Measurements from ENCODE around the gene TOPBP1. TPM values are rescaled to one million over a fixed set of nuclear protein-coding genes. Genes with fewer than 3 reads are reported as not detected.

The TOPBP1 gene
- total and polyA plus RNA-seq, 2 experiments from 2014 or later, result 20.5 to 23.4 TPM

DNA sequence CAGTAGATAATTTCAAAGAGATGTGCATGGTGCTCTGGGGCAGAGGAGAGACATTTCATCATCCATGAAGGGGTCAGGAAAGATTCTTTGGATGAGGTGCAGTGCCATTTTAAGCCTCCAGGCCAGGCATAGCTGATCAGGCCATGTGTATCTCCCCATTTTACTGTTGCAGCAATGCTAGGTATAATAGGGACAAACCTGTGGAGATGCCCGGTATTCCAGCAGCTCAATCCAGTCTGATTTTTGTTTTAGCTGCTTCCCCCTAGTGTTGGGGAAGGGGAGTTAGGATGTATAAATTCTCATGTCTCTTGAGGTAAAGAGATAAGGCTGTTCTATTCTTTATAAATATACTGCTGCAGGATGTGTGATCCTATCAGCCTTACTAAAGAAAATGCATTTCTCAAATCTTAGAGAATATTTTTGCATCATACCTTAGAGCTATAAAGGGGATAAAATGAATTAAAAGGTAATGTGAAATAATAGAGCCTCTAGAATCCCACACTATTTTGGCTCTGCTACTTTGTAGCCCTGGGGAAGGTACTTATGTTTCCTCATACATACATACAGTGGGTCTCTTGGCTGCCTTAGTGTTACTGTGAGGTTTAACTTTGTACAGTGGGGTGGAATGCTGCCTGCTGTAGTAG is 83.1 kb downstream of the TOPBP1 start:
- DNase-seq (ENCODE audit: low read depth in 1 of 2, low spot score in 1 of 2), result peak; percentile 44 to 70
- no peak overlapping the region for H3K4me3 ChIP-seq
- H3K9me3 ChIP-seq (ENCODE audit: low read depth), result no peaks in the 10 kb centered on the region
- peaks cover 37% of the 10 kb centered on the region for H3K36me3 ChIP-seq
- TF ChIP-seq, protein P1, sequence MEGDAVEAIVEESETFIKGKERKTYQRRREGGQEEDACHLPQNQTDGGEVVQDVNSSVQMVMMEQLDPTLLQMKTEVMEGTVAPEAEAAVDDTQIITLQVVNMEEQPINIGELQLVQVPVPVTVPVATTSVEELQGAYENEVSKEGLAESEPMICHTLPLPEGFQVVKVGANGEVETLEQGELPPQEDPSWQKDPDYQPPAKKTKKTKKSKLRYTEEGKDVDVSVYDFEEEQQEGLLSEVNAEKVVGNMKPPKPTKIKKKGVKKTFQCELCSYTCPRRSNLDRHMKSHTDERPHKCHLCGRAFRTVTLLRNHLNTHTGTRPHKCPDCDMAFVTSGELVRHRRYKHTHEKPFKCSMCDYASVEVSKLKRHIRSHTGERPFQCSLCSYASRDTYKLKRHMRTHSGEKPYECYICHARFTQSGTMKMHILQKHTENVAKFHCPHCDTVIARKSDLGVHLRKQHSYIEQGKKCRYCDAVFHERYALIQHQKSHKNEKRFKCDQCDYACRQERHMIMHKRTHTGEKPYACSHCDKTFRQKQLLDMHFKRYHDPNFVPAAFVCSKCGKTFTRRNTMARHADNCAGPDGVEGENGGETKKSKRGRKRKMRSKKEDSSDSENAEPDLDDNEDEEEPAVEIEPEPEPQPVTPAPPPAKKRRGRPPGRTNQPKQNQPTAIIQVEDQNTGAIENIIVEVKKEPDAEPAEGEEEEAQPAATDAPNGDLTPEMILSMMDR (IDR thresholded peaks at IDR 0.05; ENCODE audit: low read depth, low read length), result peak; percentile 67
- no peaks in the 10 kb centered on the region for H3K27me3 ChIP-seq
- H3K4me1 ChIP-seq (ENCODE audit: low read depth), result peaks cover 13% of the 10 kb centered on the region
- H3K27ac ChIP-seq, result peak overlapping the region; percentile 20

DNA sequence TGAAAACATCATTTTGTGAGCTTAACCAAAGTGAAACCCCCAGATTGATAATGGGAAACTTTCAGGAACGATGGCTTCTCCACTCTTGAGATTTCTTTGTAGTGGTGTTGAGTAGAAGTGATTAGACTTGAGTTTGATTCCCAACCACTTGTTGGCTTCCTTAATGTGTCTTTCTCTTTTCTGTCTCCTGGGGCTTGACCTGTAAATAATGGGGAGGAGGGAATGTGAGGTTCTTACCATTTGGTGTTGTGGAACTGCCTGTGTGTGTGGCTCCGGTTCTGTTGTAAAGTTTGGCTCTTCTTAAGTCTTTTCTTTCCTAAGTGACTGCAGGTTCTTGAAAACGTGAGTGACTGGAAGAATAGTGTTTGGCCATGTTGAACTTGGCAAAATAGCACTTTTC is 85.6 kb downstream of the TOPBP1 start:
- TF ChIP-seq, protein P1 (IDR thresholded peaks at IDR 0.05; ENCODE audit: low read depth, low read length), result no peak
- DNase-seq (ENCODE audit: low read depth in 1 of 2, low spot score in 1 of 2), result peak in 1 of 2 donors; percentile 29
- H3K27ac ChIP-seq, result peak overlapping the region; percentile 29
- peaks cover 15% of the 10 kb centered on the region for H3K4me1 ChIP-seq (ENCODE audit: low read depth)
- H3K27me3 ChIP-seq, result no peaks in the 10 kb centered on the region
- peaks cover 17% of the 10 kb centered on the region for H3K36me3 ChIP-seq
- no peak overlapping the region for H3K4me3 ChIP-seq
- H3K9me3 ChIP-seq (ENCODE audit: low read depth), result no peaks in the 10 kb centered on the region

DNA sequence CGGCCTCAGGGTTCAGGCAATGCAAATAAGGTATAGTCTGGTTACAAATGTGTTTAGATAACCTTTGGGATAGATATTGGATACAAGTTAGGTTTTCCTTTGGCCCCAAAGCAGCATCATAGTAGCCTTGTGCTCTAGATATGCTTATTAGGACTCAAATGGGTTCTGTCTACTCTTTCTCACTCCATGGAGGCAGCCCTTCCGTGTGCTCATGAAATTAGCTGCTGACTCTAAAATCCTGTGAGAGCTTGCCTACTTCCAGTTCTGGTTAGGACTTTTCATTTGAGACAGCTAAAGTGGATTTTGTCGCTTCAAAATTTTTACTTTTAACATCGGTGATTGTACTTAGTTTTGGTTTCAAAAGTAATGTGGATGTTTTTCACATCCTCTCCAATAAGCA is 86.7 kb downstream of the TOPBP1 start:
- Histone ChIP-seq H3K4me1 (ENCODE audit: low read depth) (peaks cover 15% of the 10 kb centered on the region), H3K27ac (peak overlapping the region; percentile 99), H3K36me3 (peaks cover 14% of the 10 kb centered on the region), H3K9me3 (ENCODE audit: low read depth) (no peaks in the 10 kb centered on the region), H3K4me3 (peak overlapping the region; percentile 67), H3K27me3 (no peaks in the 10 kb centered on the region)
- TF ChIP-seq, protein P1 (IDR thresholded peaks at IDR 0.05; ENCODE audit: low read depth, low read length), result no peak
- no peak for DNase-seq (ENCODE audit: low read depth in 1 of 2, low spot score in 1 of 2)

DNA sequence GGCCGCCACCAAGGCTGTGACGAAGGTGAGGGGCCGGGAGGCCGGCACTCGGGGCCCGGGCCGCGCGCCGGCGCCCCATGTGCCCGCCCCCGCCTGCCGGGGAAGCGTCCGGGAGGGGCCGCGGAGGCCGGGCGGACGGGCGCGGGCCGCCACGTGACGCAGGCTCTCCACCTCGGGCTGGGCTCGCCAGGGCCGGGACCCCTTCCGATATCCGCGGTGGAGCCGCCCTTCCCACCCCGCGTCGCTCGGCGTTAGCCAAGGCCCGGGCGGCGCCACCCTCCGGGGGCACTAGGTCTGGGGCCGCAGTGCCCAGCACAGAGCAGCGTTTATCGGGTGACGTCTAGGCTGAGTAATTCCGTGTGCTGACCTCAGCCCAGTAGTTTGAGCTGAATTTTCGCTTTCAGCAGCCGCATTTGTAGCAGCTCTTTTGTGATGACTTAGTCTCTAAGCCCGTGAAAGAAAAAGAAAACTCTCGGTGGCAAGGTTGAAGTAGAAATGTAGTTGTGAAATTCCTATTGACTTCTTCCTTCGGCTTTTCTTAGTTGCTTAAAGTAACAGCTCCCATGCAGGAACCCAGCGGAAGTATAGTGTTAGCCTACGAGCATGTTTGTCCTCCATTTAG is 87.4 kb downstream of the TOPBP1 start:
- TF ChIP-seq, protein P1 (IDR thresholded peaks at IDR 0.05; ENCODE audit: low read depth, low read length), result peak; percentile 16
- Histone ChIP-seq H3K4me3 (peak overlapping the region; percentile 67), H3K27ac (peak overlapping the region; percentile 99), H3K36me3 (peaks cover 11% of the 10 kb centered on the region), H3K9me3 (ENCODE audit: low read depth) (no peaks in the 10 kb centered on the region), H3K4me1 (ENCODE audit: low read depth) (peaks cover 15% of the 10 kb centered on the region), H3K27me3 (no peaks in the 10 kb centered on the region)
- peak; percentile 74 to 87 for DNase-seq (ENCODE audit: low read depth in 1 of 2, low spot score in 1 of 2)

DNA sequence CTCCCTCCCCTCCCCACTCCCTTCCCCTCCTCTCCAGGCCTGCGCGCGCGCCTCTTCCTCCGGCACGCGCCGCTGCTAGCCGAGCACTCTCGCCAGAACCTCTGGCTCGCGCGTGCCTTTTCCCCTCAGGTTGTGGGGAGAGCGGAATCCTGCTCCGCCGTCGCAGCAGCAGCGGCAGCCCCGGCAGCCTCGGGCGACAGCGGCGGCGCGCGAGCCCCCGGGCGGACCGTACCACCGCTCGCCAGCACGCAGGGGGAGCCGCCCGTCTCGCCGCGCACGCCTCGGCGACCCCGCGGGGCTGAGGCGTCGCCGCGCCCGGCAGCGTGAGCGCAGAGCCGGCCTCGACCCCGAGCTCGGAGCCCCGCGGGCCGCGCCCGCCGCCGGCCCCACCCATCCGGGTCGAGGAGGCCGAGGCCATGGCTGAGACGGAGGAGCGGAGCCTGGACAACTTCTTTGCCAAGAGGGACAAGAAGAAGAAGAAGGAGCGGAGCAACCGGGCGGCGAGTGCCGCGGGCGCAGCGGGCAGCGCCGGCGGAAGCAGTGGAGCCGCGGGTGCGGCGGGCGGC is 88.0 kb downstream of the TOPBP1 start, which contains the start of gene CDV3:
CDV3 (plus strand) TSS at position 58 of the 566 bp plus-strand sequence; CDS start at position 417, 359 bp downstream.
- H3K9me3 ChIP-seq (ENCODE audit: low read depth), result no peaks in the 10 kb centered on the region
- peaks cover 11% of the 10 kb centered on the region for H3K36me3 ChIP-seq
- peak within 1 kb of the TSS; percentile 67 for H3K4me3 ChIP-seq
- H3K4me1 ChIP-seq (ENCODE audit: low read depth), result peaks cover 15% of the 10 kb centered on the region
- DNase-seq (ENCODE audit: low read depth in 1 of 2, low spot score in 1 of 2), result peak in 1 of 2 donors; percentile 87
- no peaks in the 10 kb centered on the region for H3K27me3 ChIP-seq
- TF ChIP-seq, protein P1 (IDR thresholded peaks at IDR 0.05; ENCODE audit: low read depth, low read length), result no peak
- peak within 1 kb of the TSS; percentile 99 for H3K27ac ChIP-seq
